ENCODE data around the gene PYDC1. TPM values are rescaled to one million over a fixed set of nuclear protein-coding genes. Genes with fewer than 3 reads are reported as not detected.

Gene PYDC1
- total RNA-seq, 1 donor from 2014 or later: not detected

DNA sequence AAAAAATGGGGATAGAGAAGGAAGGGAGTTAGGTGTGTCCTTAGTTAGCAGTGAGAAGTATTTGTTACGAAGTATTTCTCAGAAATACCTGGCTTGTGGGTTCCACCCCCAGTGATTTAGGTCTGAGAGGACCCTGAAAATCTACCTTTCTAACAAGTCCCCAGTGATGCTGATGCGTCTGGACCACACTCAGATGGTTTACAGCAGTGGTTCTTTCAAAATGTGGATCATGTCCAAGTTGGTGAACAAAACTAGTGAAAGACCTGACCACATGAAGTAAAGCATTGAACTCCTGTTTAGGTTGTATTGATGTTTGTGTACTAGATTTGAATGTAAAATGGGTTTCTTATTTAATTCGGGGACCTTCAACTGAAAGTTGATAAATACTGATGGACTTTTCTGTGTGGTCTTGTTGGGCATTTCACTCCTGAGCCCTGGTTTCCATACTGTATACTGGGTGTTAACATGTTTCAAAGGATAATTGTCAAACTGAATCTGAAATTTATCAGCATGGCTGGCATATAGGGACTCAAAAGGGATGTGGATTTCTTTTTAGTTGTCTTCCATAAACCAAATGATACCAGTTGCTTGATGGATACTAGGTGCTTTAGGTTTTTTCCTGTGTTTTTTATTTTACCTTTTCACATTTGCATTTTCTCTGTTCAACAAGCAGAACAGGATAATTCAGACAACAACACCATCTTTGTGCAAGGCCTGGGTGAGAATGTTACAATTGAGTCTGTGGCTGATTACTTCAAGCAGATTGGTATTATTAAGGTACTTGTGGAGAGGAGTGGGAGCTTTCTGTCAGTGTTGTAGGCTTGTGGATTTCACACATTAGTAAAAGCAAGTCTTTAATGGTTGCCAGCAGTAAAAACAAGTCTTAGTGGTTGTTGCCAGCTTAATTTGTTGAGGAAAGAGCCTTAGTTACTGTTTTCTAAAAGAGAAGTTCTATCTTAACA, 28.2 kb downstream of the PYDC1 start:
- Mint-ChIP-seq H3K36me3 (ENCODE audit: low read depth) (peaks cover 96% of the 10 kb centered on the region), H3K4me1 (peaks cover 41% of the 10 kb centered on the region), H3K9me3 (no peaks in the 10 kb centered on the region), H3K4me3 (no peak overlapping the region), H3K27ac (no peak overlapping the region), H3K27me3 (no peaks in the 10 kb centered on the region)
- ATAC-seq (ENCODE audit: low read depth) (no peak), DNase-seq (no peak)
- intact Hi-C loops (cut with micrococcal nuclease): no loop called here
- CTCF ChIA-PET: interaction anchor here (1.3 to 1.6 kb wide), 2 partner anchors 13 to 46 kb away, joined by 3 to 5 read pairs; partner anchors contain the start of gene PYCARD
- TF ChIP-seq, protein P1, sequence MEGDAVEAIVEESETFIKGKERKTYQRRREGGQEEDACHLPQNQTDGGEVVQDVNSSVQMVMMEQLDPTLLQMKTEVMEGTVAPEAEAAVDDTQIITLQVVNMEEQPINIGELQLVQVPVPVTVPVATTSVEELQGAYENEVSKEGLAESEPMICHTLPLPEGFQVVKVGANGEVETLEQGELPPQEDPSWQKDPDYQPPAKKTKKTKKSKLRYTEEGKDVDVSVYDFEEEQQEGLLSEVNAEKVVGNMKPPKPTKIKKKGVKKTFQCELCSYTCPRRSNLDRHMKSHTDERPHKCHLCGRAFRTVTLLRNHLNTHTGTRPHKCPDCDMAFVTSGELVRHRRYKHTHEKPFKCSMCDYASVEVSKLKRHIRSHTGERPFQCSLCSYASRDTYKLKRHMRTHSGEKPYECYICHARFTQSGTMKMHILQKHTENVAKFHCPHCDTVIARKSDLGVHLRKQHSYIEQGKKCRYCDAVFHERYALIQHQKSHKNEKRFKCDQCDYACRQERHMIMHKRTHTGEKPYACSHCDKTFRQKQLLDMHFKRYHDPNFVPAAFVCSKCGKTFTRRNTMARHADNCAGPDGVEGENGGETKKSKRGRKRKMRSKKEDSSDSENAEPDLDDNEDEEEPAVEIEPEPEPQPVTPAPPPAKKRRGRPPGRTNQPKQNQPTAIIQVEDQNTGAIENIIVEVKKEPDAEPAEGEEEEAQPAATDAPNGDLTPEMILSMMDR (IDR thresholded peaks at IDR 0.05): no peak
- POLR2A ChIA-PET: interaction anchor here (0.6 to 2.5 kb wide), 3 partner anchors 8 to 198 kb away, joined by 3 to 16 read pairs (median 11); partner anchors contain the start of gene FUS

DNA sequence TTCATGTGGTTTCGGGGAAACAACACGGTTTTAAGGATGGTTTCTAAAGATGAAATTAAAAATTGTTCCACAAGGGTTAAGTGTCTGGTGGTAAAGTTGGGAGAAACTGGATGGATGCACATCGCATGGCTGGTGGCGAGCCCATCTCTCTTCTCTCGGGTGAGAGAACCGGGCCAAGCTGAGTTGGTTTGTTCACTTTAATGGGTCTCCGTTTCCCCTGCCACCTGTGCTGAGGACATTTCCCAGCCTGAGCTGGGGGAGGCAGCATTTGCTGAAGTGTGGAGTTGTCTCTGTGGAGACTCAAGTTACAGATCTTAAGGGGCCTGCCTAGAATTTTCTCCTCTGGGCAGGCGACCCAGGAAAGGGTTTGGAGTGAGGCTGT, 29.1 kb downstream of the PYDC1 start:
- Mint-ChIP-seq H3K36me3 (ENCODE audit: low read depth) (peaks cover 97% of the 10 kb centered on the region), H3K4me3 (no peak overlapping the region), H3K27me3 (no peaks in the 10 kb centered on the region), H3K9me3 (no peaks in the 10 kb centered on the region), H3K27ac (no peak overlapping the region), H3K4me1 (peaks cover 46% of the 10 kb centered on the region)
- CTCF ChIA-PET: interaction anchor here (0.6 to 1.3 kb wide), 2 partner anchors 45 to 68 kb away, joined by 3 to 5 read pairs; no protein-coding TSS in a partner anchor
- ATAC-seq (ENCODE audit: low read depth): no peak
- intact Hi-C loops (cut with micrococcal nuclease): no loop called here
- POLR2A ChIA-PET: interaction anchor here (0.6 to 1.1 kb wide), 6 partner anchors 10 to 70 kb away, joined by 3 to 5 read pairs (median 5); partner anchors contain the start of genes KAT8 and PYCARD
- no peak for DNase-seq
- TF ChIP-seq, protein P1 (IDR thresholded peaks at IDR 0.05): no peak

DNA sequence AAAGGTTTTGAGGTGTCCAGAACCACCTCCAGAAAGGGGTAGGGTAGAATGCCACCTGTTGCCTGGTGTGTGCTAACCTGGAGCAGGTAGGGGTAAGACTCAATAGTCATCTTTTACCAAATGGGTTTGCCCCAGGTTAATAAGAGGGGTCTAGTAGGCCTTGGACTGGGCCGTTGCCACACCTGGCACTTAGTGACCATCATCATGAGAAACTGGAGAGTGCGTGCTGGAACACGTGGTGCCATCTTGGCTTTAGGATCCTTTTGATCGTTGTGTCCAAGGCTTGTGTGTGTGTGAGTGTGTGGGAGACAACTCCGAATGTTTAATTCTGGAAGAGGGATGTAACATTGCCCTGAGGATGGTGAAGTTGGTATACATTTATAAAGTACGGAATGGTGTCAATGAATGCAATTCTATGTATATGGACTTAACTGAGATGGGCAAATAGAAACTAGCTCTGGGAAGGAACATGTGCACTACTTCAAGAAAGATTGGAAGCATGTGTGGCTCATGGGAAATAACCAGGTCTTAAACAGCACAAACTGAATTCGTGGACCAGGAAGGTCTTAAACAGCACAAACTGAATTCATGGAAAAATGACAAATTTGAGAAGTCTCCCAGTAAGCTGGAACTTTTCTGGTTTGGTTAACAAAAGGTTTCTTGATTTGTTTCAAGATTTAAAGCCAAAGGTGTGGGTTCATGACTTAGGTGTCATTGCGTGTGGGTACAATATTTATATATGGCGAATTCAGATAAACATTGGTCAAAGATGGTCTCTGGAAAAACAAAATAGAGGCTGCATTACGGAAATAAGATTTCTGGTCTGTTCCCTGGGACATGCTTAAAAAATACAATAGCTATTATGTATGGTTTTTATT, 29.8 kb downstream of the PYDC1 start:
- ATAC-seq (ENCODE audit: low read depth) (no peak), DNase-seq (no peak)
- Mint-ChIP-seq H3K27ac (no peak overlapping the region), H3K27me3 (no peaks in the 10 kb centered on the region), H3K4me3 (no peak overlapping the region), H3K4me1 (peaks cover 52% of the 10 kb centered on the region), H3K36me3 (ENCODE audit: low read depth) (peaks cover 98% of the 10 kb centered on the region), H3K9me3 (no peaks in the 10 kb centered on the region)
- ChIA-PET CTCF (interaction anchor here (0.6 to 1.3 kb wide), 3 partner anchors 45 to 93 kb away, joined by 3 to 5 read pairs (median 3); no protein-coding TSS in a partner anchor), POLR2A (interaction anchor here (0.6 to 1.1 kb wide), 6 partner anchors 9 to 70 kb away, joined by 3 to 5 read pairs (median 5); partner anchors contain the start of genes KAT8 and PYCARD)
- intact Hi-C loops (cut with micrococcal nuclease): no loop called here
- TF ChIP-seq, protein P1 (IDR thresholded peaks at IDR 0.05): no peak

DNA sequence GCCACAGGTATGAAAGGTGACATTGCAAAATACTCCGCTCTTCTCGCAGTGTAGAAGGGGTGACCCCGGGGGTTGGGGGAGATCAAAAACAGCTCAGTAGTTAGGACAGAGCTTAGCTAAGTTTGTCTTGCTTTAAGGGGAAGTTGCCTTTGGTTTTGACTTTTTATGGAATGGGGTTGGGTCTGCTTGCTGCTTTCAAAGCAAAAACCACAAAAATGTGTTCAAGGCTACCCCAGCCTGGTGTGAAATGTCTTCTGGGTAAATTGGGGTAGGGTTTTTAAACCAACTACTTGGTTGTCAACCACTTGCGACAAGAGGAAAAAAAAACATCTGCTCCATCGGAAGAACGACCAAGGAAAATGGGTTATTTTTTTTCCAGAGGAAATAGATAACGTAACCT, 30.8 kb downstream of the PYDC1 start:
- no peak overlapping the region for H3K27ac Mint-ChIP-seq
- ATAC-seq (ENCODE audit: low read depth): no peak
- DNase-seq: no peak
- H3K4me3 Mint-ChIP-seq: no peak overlapping the region
- ChIA-PET POLR2A (interaction anchor here (0.6 to 0.8 kb wide), 3 partner anchors 12 to 36 kb away, joined by 3 to 4 read pairs (median 3); no protein-coding TSS in a partner anchor), CTCF (interaction anchor here (0.7 kb wide), 1 partner anchor 92 kb away, joined by 3 read pairs; no protein-coding TSS in a partner anchor)
- intact Hi-C loops (cut with micrococcal nuclease): no loop called here
- peaks cover 52% of the 10 kb centered on the region for H3K4me1 Mint-ChIP-seq
- H3K27me3 Mint-ChIP-seq: no peaks in the 10 kb centered on the region
- peaks cover 97% of the 10 kb centered on the region for H3K36me3 Mint-ChIP-seq (ENCODE audit: low read depth)
- H3K9me3 Mint-ChIP-seq: no peaks in the 10 kb centered on the region
- TF ChIP-seq, protein P1 (IDR thresholded peaks at IDR 0.05): no peak
